IMR-90 (cell line): ENCODE data around the gene GSN. TPM values are rescaled to one million over a fixed set of nuclear protein-coding genes. Genes with fewer than 3 reads are reported as not detected.
A peak's percentile ranks its signal among the peaks of the same experiment; 100 is the strongest.

Experiments used
- ATAC-seq: fragments of 200-7000 bp; cut with Tn5 transposase; 2 replicates; pipeline ENCODE4 v1.9.1; 2020; ENCODE audit warnings: low read depth, mild to moderate bottlenecking, moderate library complexity
- BruUV-seq: library from RNA; stranded (reverse); fragments of 400-500 nt; replicated peaks from 2 replicates; lab custom pipeline; 2021; lab: Mats Ljungman, UMichigan
- CTCF ChIA-PET: fragments of 300-600 bp; formaldehyde crosslinking; extraction: SDS; loops from one replicate; lab custom pipeline; 2021; ENCODE audit warnings: antibody characterized with exemption; lab: Yijun Ruan, JAX
- POLR2A ChIA-PET: fragments of 300-600 bp; sonication (Branson Sonifier 250); formaldehyde crosslinking; loops from one replicate; lab custom pipeline; 2022; ENCODE audit warnings: antibody characterized with exemption; ENCODE audit not compliant: unreplicated experiment; lab: Charles Lee
- DNase-seq: peaks from one replicate; pipeline ENCODE4 v3.0.0; 2013
- H2AFZ ChIP-seq: replicated peaks from 2 replicates; pipeline ENCODE3; 2013; ENCODE audit warnings: low read length, mild to moderate bottlenecking; ENCODE audit not compliant: poor library complexity
- H2AK5ac ChIP-seq: 2 replicates; pipeline ENCODE4 v1.6.1; 2013; ENCODE audit warnings: low read depth, low read length, inconsistent platforms
- H2AK9ac ChIP-seq: replicated peaks from 2 replicates; pipeline ENCODE3; 2013; ENCODE audit warnings: mild to moderate bottlenecking, low read depth, low read length, moderate library complexity; ENCODE audit not compliant: poor library complexity
- H2BK120ac ChIP-seq: 2 replicates; pipeline ENCODE4 v1.6.1; 2013; ENCODE audit warnings: low read depth, low read length, inconsistent platforms
- H2BK15ac ChIP-seq: 3 replicates; pipeline ENCODE4 v1.6.1; 2013; ENCODE audit warnings: low read depth, low read length, inconsistent platforms
- H2BK20ac ChIP-seq: 2 replicates; pipeline ENCODE4 v1.6.1; 2013; ENCODE audit warnings: low read depth, mild to moderate bottlenecking, inconsistent platforms, low read length, moderate library complexity
- H2BK5ac ChIP-seq: 2 replicates; pipeline ENCODE4 v1.6.1; 2013; ENCODE audit warnings: mild to moderate bottlenecking, low read depth, low read length, inconsistent platforms; ENCODE audit not compliant: poor library complexity, severe bottlenecking
- H3K14ac ChIP-seq: replicated peaks from 2 replicates; pipeline ENCODE4 v1.6.1; 2013; ENCODE audit warnings: low read depth, low read length, inconsistent platforms
- H3K18ac ChIP-seq: 2 replicates; pipeline ENCODE4 v1.6.1; 2013; ENCODE audit warnings: low read depth, low read length, control low read depth
- H3K23ac ChIP-seq: 2 replicates; pipeline ENCODE4 v1.6.1; 2013; ENCODE audit warnings: low read depth, low read length, inconsistent platforms
- H3K27ac ChIP-seq: 2 replicates; pipeline ENCODE4 v1.5.1; 2013; ENCODE audit warnings: mild to moderate bottlenecking, control low read depth, low read length; ENCODE audit not compliant: insufficient read depth
- H3K27me3 ChIP-seq: 2 replicates; pipeline ENCODE4 v1.6.1; 2013; ENCODE audit warnings: low read length; ENCODE audit not compliant: control insufficient read depth, insufficient read depth
- H3K36me3 ChIP-seq: 2 replicates; pipeline ENCODE4 v1.6.1; 2013; ENCODE audit warnings: low read length, mixed read lengths; ENCODE audit not compliant: control insufficient read depth, insufficient read depth
- H3K4ac ChIP-seq: 2 replicates; pipeline ENCODE4 v1.6.1; 2013; ENCODE audit warnings: low read depth, low read length, inconsistent platforms
- H3K4me1 ChIP-seq: 2 replicates; pipeline ENCODE4 v1.6.1; 2013; ENCODE audit warnings: low read length, mixed read lengths; ENCODE audit not compliant: control insufficient read depth, insufficient read depth
- H3K4me2 ChIP-seq: 2 replicates; pipeline ENCODE4 v1.6.1; 2013; ENCODE audit warnings: low read depth, mild to moderate bottlenecking, control low read depth, low read length, moderate library complexity
- H3K4me3 ChIP-seq: 2 replicates; pipeline ENCODE4 v1.5.1; 2013; ENCODE audit warnings: low read depth, mild to moderate bottlenecking, control low read depth, low read length, moderate library complexity; ENCODE audit not compliant: insufficient read depth
- H3K56ac ChIP-seq: 2 replicates; pipeline ENCODE4 v1.6.1; 2013; ENCODE audit warnings: low read length, inconsistent platforms; ENCODE audit not compliant: insufficient read depth; ENCODE audit errors: extremely low read depth
- H3K79me1 ChIP-seq, 2 experiments: 2 replicates each; pipeline ENCODE4 v1.6.1; 2013; ENCODE audit warnings: low read length in 2 of 2, inconsistent platforms in 1 of 2, low read depth in 1 of 2
- H3K9ac ChIP-seq: 2 replicates; pipeline ENCODE4 v1.6.1; 2013; ENCODE audit warnings: low read depth, low read length, control low read depth
- H3K9me1 ChIP-seq: 2 replicates; pipeline ENCODE4 v1.6.1; 2013; ENCODE audit warnings: low read length, inconsistent platforms; ENCODE audit not compliant: insufficient read depth
- H3K9me3 ChIP-seq: 2 replicates; pipeline ENCODE4 v1.6.1; 2013; ENCODE audit warnings: low read length; ENCODE audit not compliant: control insufficient read depth, insufficient read depth
- H4K20me1 ChIP-seq: 2 replicates; pipeline ENCODE4 v1.6.1; 2013; ENCODE audit warnings: low read length, inconsistent platforms; ENCODE audit not compliant: insufficient read depth
- H4K5ac ChIP-seq: 2 replicates; pipeline ENCODE4 v1.6.1; 2013; ENCODE audit warnings: mild to moderate bottlenecking, low read depth, low read length, control low read depth
- H4K8ac ChIP-seq, 2 experiments: 2 replicates each; pipeline ENCODE4 v1.6.1; 2013; ENCODE audit warnings: low read depth in 2 of 2, low read length in 2 of 2, control low read depth in 1 of 2, inconsistent platforms in 1 of 2
- H4K91ac ChIP-seq: 2 replicates; pipeline ENCODE4 v1.6.1; 2013; ENCODE audit warnings: low read depth, low read length, inconsistent platforms; ENCODE audit not compliant: insufficient read depth
- BHLHE40 ChIP-seq: fragments of 150-350 bp; IDR thresholded peaks from 2 replicates; pipeline ENCODE4 v1.6.1; 2016; ENCODE audit warnings: mild to moderate bottlenecking, low read depth, low read length
- CEBPB ChIP-seq: IDR thresholded peaks from 2 replicates; pipeline ENCODE4 v1.6.1; 2012; ENCODE audit warnings: low read depth, low read length, improper control_type of control experiment
- CHD1 ChIP-seq: IDR thresholded peaks from 2 replicates; pipeline ENCODE4 v1.6.1; 2012; ENCODE audit warnings: low read depth, low read length, improper control_type of control experiment
- ELK1 ChIP-seq: fragments of 150-350 bp; IDR thresholded peaks from 2 replicates; pipeline ENCODE4 v1.6.1; 2016; ENCODE audit warnings: low read depth, mild to moderate bottlenecking, low read length, moderate library complexity, borderline replicate concordance
- FOS ChIP-seq: fragments of 150-350 bp; IDR thresholded peaks from 2 replicates; pipeline ENCODE4 v1.6.1; 2016; ENCODE audit warnings: low read depth, low read length
- MAFK ChIP-seq: IDR thresholded peaks from 2 replicates; pipeline ENCODE4 v1.6.1; 2012; ENCODE audit warnings: low read depth, low read length, improper control_type of control experiment
- MAZ ChIP-seq: IDR thresholded peaks from 2 replicates; pipeline ENCODE4 v1.6.1; 2012; ENCODE audit warnings: low read depth, mild to moderate bottlenecking, low read length, improper control_type of control experiment, moderate library complexity, borderline replicate concordance
- MXI1 ChIP-seq: IDR thresholded peaks from 2 replicates; pipeline ENCODE4 v1.6.1; 2012; ENCODE audit warnings: low read depth, mild to moderate bottlenecking, low read length, moderate library complexity, borderline replicate concordance
- NFE2L2 ChIP-seq: fragments of 150-350 bp; IDR thresholded peaks from 2 replicates; pipeline ENCODE4 v1.6.1; 2016; ENCODE audit warnings: low read depth, mild to moderate bottlenecking, low read length
- POLR2A ChIP-seq: IDR thresholded peaks from 2 replicates; pipeline ENCODE4 v1.6.1; 2012; ENCODE audit warnings: mild to moderate bottlenecking, low read depth, low read length
- RAD21 ChIP-seq: IDR thresholded peaks from 2 replicates; pipeline ENCODE4 v1.6.1; 2012; ENCODE audit warnings: low read length, improper control_type of control experiment
- RCOR1 ChIP-seq: IDR thresholded peaks from 2 replicates; pipeline ENCODE4 v1.6.1; 2012; ENCODE audit warnings: mild to moderate bottlenecking, low read length, improper control_type of control experiment; ENCODE audit not compliant: insufficient replicate concordance
- RFX5 ChIP-seq: IDR thresholded peaks from 2 replicates; pipeline ENCODE4 v1.8.0; 2012; ENCODE audit warnings: low read depth, mild to moderate bottlenecking, low read length, moderate library complexity
- SMC3 ChIP-seq: fragments of 150-350 bp; IDR thresholded peaks from 2 replicates; pipeline ENCODE4 v1.6.1; 2016; ENCODE audit warnings: low read depth, mild to moderate bottlenecking, antibody characterized with exemption, low read length, moderate library complexity
- WGBS, 2 experiments: methylation state at CpG; one replicate each; pipeline versions ENCODE4 v1.1.5 to v1.1.7; 2013; ENCODE audit warnings: missing lambda C conversion rate in 2 of 2; ENCODE audit not compliant: insufficient read length in 1 of 2; ENCODE audit errors: extremely low coverage in 2 of 2; 5-methylcytosine and 5-hydroxymethylcytosine counted together
- dilution Hi-C: fragments of 300-500 bp; cut with HindIII; formaldehyde crosslinking; loops from one replicate; pipeline ENCODE4 v1.14.3; 2018; ENCODE audit warnings: low sequenced_read_pairs; ENCODE audit not compliant: unreplicated experiment
- in situ Hi-C: fragments of 300-500 bp; cut with MboI; formaldehyde crosslinking; loops from 3 replicates; pipeline ENCODE4 v1.14.3; 2019; ENCODE audit warnings: low sequenced_read_pairs, inconsistent platforms, mixed read lengths
- intact Hi-C: fragments of 100-400 bp; cut with micrococcal nuclease; formaldehyde crosslinking; loops from 2 replicates; pipeline ENCODE4 v1.10.0; 2022
- polyA plus RNA-seq, 3 experiments: library from polyadenylated mRNA; depleted of rRNA; stranded (reverse); fragments of >200 nt; gene quantifications; 2 replicates each; pipeline ENCODE4 v1.2.3, GENCODE V29; 2012; ENCODE audit warnings: low replicate concordance in 1 of 3
- total RNA-seq: library from RNA; depleted of rRNA; stranded (reverse); fragments of >200 nt; gene quantifications from 2 replicates; pipeline ENCODE4 v1.2.3, GENCODE V29; 2012
- TF ChIP-seq, protein P1 (sequence below): fragments of 150-350 bp; IDR thresholded peaks from 2 replicates; pipeline ENCODE4 v1.6.1; 2017; ENCODE audit warnings: mild to moderate bottlenecking, antibody characterized with exemption, low read length, low read depth
- TF ChIP-seq, protein P2 (sequence below): conservative IDR thresholded peaks from 2 replicates; pipeline ENCODE4 v1.5.1; 2012; ENCODE audit warnings: mild to moderate bottlenecking, low read depth, low read length, improper control_type of control experiment

The GSN gene
- total and polyA plus RNA-seq, 2 of the 4 experiments (the other 2 are of a cell fraction) = 495 to 547 TPM

DNA sequence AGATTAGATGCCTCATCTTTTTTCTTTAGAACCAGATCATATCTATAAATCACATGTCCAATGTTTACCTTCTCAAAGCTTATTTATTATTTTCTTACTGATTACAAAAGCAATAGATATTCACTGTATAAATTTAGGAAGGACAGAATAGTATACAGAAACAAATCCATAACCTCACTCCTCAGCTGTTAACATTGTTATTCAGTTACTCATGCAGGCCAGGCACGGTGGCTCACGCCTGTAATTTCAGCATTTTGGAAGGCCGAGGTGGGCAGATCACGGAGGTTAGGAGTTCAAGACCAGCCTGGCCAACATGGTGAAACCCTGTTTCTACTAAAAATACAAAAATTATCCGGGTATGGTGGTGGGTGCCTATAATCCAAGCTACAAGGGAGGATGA is 86.8 kb downstream of the GSN start:
- WGBS, 2 experiments = no CpG with 5 or more reads among the region's 5 CpGs
- Histone ChIP-seq H3K23ac (no peak overlapping the region), H2BK20ac (peak overlapping the region; percentile 23; the same call in 1 of the 2 replicates), H3K4me1 (peaks cover 23% of the 10 kb centered on the region), H3K4me3 (no peak overlapping the region), H3K14ac (no peak overlapping the region), H2BK120ac (peak overlapping the region; percentile 66; the same call in 1 of the 2 replicates), H2BK5ac (peak overlapping the region; percentile 69), H3K27me3 (no peaks in the 10 kb centered on the region), H3K4ac (0 out of 2 replicates have a peak overlapping the region, but pooled peaks have one; percentile 51), H4K5ac (no peak overlapping the region), H3K4me2 (no peak overlapping the region), H2BK15ac (peak overlapping the region; percentile 66; the same call in 2 of the 3 replicates), H4K8ac (no peak overlapping the region), H3K9me3 (no peaks in the 10 kb centered on the region), H2AK9ac (no peak overlapping the region), H3K27ac (peak overlapping the region; percentile 89), H3K18ac (no peak overlapping the region), H3K9me1 (peaks cover 16% of the 10 kb centered on the region), H2AFZ (no peak overlapping the region), H4K91ac (no peak overlapping the region), H3K79me1 (peaks cover 28 to 60% of the 10 kb centered on the region in 2 experiments), H2AK5ac (peak overlapping the region; percentile 56; the same call in 1 of the 2 replicates), H3K9ac (no peak overlapping the region), H4K20me1 (peaks cover 9% of the 10 kb centered on the region; the same call in 1 of the 2 replicates), H3K56ac (no peak overlapping the region), H3K36me3 (peaks cover 29% of the 10 kb centered on the region)
- ATAC-seq (peak; percentile 61), DNase-seq (peak; percentile 83)
- no TSS peak for BruUV-seq
- dilution Hi-C loops (no loop called here), intact Hi-C loops (no loop called here), in situ Hi-C loops (no loop called here)
- POLR2A ChIA-PET = no interaction called here
- CTCF ChIA-PET = interaction anchor here (1.2 kb wide), 1 partner anchor 35 kb away, joined by 4 read pairs; no protein-coding TSS in a partner anchor
- TF ChIP-seq RFX5 = no peak
- TF ChIP-seq FOS = peak; percentile 69
- TF ChIP-seq, protein P1, sequence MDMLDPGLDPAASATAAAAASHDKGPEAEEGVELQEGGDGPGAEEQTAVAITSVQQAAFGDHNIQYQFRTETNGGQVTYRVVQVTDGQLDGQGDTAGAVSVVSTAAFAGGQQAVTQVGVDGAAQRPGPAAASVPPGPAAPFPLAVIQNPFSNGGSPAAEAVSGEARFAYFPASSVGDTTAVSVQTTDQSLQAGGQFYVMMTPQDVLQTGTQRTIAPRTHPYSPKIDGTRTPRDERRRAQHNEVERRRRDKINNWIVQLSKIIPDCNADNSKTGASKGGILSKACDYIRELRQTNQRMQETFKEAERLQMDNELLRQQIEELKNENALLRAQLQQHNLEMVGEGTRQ = no peak
- peak; percentile 69; the same call in 1 of the 2 replicates for TF ChIP-seq BHLHE40
- peak; percentile 92 for TF ChIP-seq RCOR1
- no peak for TF ChIP-seq ELK1
- TF ChIP-seq NFE2L2 = no peak
- no peak for TF ChIP-seq MXI1
- no peak for TF ChIP-seq POLR2A
- TF ChIP-seq, protein P2, sequence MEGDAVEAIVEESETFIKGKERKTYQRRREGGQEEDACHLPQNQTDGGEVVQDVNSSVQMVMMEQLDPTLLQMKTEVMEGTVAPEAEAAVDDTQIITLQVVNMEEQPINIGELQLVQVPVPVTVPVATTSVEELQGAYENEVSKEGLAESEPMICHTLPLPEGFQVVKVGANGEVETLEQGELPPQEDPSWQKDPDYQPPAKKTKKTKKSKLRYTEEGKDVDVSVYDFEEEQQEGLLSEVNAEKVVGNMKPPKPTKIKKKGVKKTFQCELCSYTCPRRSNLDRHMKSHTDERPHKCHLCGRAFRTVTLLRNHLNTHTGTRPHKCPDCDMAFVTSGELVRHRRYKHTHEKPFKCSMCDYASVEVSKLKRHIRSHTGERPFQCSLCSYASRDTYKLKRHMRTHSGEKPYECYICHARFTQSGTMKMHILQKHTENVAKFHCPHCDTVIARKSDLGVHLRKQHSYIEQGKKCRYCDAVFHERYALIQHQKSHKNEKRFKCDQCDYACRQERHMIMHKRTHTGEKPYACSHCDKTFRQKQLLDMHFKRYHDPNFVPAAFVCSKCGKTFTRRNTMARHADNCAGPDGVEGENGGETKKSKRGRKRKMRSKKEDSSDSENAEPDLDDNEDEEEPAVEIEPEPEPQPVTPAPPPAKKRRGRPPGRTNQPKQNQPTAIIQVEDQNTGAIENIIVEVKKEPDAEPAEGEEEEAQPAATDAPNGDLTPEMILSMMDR = no peak
- TF ChIP-seq RAD21 = no peak
- no peak for TF ChIP-seq MAZ
- no peak for TF ChIP-seq SMC3
- TF ChIP-seq CHD1 = no peak
- TF ChIP-seq MAFK = no peak
- 0 out of 2 replicates have a peak, but pooled peaks have one; percentile 11 for TF ChIP-seq CEBPB
